ENCODE results near the gene BAMBI.

DNA sequence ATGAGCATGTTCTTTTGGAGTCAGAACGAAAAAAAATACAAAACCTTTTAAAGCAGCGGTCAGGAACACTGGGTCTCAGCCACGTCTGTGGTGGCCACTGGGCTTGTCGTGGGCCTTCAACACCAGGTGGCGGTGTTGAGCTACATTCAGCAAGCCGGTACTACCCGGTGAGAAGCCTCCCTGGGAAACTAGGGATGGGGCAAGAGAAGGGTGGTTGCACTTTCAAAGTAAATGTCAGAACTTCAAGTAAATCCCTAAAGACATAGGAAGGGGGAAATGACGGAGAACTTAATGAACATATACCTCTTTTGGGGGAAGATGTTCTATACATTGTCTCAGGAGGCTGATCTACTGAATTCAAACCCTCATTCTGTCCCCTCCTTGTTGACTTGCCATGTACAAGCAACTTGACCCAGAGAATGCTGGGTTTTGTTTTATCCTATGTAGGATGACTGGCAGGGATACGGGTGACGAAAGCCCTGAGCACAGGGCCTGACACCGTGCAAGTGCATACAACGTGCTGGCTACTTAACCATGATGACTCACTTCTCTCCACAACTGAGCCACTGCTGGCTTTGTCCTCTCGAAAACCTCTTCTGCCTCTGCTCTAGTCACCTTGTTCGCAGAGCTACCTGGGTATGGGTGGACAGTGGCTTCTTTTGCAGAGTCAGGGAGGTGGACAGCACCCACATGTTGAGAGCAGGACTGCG is 49.0 kb upstream of the BAMBI start:
- TF ChIP-seq, protein P1, sequence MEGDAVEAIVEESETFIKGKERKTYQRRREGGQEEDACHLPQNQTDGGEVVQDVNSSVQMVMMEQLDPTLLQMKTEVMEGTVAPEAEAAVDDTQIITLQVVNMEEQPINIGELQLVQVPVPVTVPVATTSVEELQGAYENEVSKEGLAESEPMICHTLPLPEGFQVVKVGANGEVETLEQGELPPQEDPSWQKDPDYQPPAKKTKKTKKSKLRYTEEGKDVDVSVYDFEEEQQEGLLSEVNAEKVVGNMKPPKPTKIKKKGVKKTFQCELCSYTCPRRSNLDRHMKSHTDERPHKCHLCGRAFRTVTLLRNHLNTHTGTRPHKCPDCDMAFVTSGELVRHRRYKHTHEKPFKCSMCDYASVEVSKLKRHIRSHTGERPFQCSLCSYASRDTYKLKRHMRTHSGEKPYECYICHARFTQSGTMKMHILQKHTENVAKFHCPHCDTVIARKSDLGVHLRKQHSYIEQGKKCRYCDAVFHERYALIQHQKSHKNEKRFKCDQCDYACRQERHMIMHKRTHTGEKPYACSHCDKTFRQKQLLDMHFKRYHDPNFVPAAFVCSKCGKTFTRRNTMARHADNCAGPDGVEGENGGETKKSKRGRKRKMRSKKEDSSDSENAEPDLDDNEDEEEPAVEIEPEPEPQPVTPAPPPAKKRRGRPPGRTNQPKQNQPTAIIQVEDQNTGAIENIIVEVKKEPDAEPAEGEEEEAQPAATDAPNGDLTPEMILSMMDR (IDR thresholded peaks at IDR 0.05), result peak; percentile 78 to 93 (median 80)
- TF ChIP-seq POLR2A (IDR thresholded peaks at IDR 0.05), result no peak
